ENCODE results near the gene CTIF. TPM values are rescaled to one million over a fixed set of nuclear protein-coding genes. Genes with fewer than 3 reads are reported as not detected.

CTIF gene
- total RNA-seq, 6 donors from 2014 or later, result 32.1 to 62.4 (median 47.8) TPM

- peaks cover 7 to 67% (median 26%) of the 10 kb centered on the region in 4 donors for H3K4me1 ChIP-seq
- peak overlapping the region; percentile 23 to 44 (median 36) for H3K27ac ChIP-seq
- H3K36me3 ChIP-seq, result no peaks in the 10 kb centered on the region
- WGBS, 2 donors, result 67 to 69% methylated on average over 21 of the region's 21 CpGs
- DNase-seq, result peak in 1 of 2 donors; percentile 19
- no peaks in the 10 kb centered on the region for H3K27me3 ChIP-seq
- ATAC-seq (ENCODE audit: low FRiP score in 2 of 2), result peak in 1 of 2 donors; percentile 5
- peak overlapping the region in 1 of 4 donors; percentile 5 for H3K4me3 ChIP-seq
- no peak for TF ChIP-seq POLR2AphosphoS5 (IDR thresholded peaks at IDR 0.05)
- no peak for TF ChIP-seq CTCF (IDR thresholded peaks at IDR 0.05)
- TF ChIP-seq POLR2A (IDR thresholded peaks at IDR 0.05), result no peak
- TF ChIP-seq EP300 (IDR thresholded peaks at IDR 0.05), result no peak
- no peaks in the 10 kb centered on the region for H3K9me3 ChIP-seq
Measured at GRCh38 chr18:48827291-48828193, 288.7 kb downstream of the CTIF start.

GRCh38 chr18:48828194-48828545 lies 289.3 kb downstream of the CTIF start:
- no peak for DNase-seq
- H3K4me1 ChIP-seq, result peaks cover 13 to 73% (median 33%) of the 10 kb centered on the region in 4 donors
- H3K36me3 ChIP-seq, result no peaks in the 10 kb centered on the region
- H3K27me3 ChIP-seq, result no peaks in the 10 kb centered on the region
- H3K4me3 ChIP-seq, result no peak overlapping the region
- peak overlapping the region in 3 of 4 donors; percentile 27 to 44 (median 44) for H3K27ac ChIP-seq
- 44 to 54% methylated on average over 3 of the region's 3 CpGs for WGBS, 2 donors
- no peaks in the 10 kb centered on the region for H3K9me3 ChIP-seq
- TF ChIP-seq POLR2AphosphoS5 (IDR thresholded peaks at IDR 0.05) (no peak), POLR2A (IDR thresholded peaks at IDR 0.05) (no peak), EP300 (IDR thresholded peaks at IDR 0.05) (no peak), CTCF (IDR thresholded peaks at IDR 0.05) (no peak)
- ATAC-seq (ENCODE audit: low FRiP score in 2 of 2), result no peak

- Histone ChIP-seq H3K36me3 (no peaks in the 10 kb centered on the region), H3K27me3 (no peaks in the 10 kb centered on the region), H3K4me3 (no peak overlapping the region), H3K9me3 (no peaks in the 10 kb centered on the region), H3K4me1 (peaks cover 20 to 80% (median 40%) of the 10 kb centered on the region in 4 donors), H3K27ac (peak overlapping the region in 2 of 4 donors; percentile 26 to 44)
- DNase-seq, result peak in 1 of 2 donors; percentile 18
- 71 to 73% methylated on average over 15 of the region's 15 CpGs for WGBS, 2 donors
- no peak for TF ChIP-seq EP300 (IDR thresholded peaks at IDR 0.05)
- TF ChIP-seq POLR2AphosphoS5 (IDR thresholded peaks at IDR 0.05), result no peak
- TF ChIP-seq POLR2A (IDR thresholded peaks at IDR 0.05), result no peak
- no peak for TF ChIP-seq CTCF (IDR thresholded peaks at IDR 0.05)
- no peak for ATAC-seq (ENCODE audit: low FRiP score in 2 of 2)
Measured at GRCh38 chr18:48828691-48829442, 290.0 kb downstream of the CTIF start.

- H3K9me3 ChIP-seq, result no peaks in the 10 kb centered on the region
- H3K36me3 ChIP-seq, result no peaks in the 10 kb centered on the region
- WGBS, 2 donors, result 89 to 93% methylated on average over 6 to 13 of the region's 13 CpGs
- DNase-seq (peak in 1 of 2 donors; percentile 18), ATAC-seq (ENCODE audit: low FRiP score in 2 of 2) (no peak)
- H3K27me3 ChIP-seq, result no peaks in the 10 kb centered on the region
- no peak overlapping the region for H3K4me3 ChIP-seq
- no peak for TF ChIP-seq POLR2AphosphoS5 (IDR thresholded peaks at IDR 0.05)
- TF ChIP-seq EP300 (IDR thresholded peaks at IDR 0.05), result no peak
- no peak for TF ChIP-seq POLR2A (IDR thresholded peaks at IDR 0.05)
- TF ChIP-seq CTCF (IDR thresholded peaks at IDR 0.05), result no peak
- H3K27ac ChIP-seq, result no peak overlapping the region
- peaks cover 27 to 87% (median 42%) of the 10 kb centered on the region in 4 donors for H3K4me1 ChIP-seq
Measured at GRCh38 chr18:48829443-48830149, 290.8 kb downstream of the CTIF start.
